ENCODE measurements around the gene MED26.

GRCh38 chr19:16579381-16579780 lies 48.6 kb downstream of the MED26 start:
- TF ChIP-seq, protein P1, sequence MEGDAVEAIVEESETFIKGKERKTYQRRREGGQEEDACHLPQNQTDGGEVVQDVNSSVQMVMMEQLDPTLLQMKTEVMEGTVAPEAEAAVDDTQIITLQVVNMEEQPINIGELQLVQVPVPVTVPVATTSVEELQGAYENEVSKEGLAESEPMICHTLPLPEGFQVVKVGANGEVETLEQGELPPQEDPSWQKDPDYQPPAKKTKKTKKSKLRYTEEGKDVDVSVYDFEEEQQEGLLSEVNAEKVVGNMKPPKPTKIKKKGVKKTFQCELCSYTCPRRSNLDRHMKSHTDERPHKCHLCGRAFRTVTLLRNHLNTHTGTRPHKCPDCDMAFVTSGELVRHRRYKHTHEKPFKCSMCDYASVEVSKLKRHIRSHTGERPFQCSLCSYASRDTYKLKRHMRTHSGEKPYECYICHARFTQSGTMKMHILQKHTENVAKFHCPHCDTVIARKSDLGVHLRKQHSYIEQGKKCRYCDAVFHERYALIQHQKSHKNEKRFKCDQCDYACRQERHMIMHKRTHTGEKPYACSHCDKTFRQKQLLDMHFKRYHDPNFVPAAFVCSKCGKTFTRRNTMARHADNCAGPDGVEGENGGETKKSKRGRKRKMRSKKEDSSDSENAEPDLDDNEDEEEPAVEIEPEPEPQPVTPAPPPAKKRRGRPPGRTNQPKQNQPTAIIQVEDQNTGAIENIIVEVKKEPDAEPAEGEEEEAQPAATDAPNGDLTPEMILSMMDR (IDR thresholded peaks at IDR 0.05): no peak
- no peak for TF ChIP-seq POLR2A (IDR thresholded peaks at IDR 0.05)

Measured in heart left ventricle (tissue), 13 donors.